ENCODE data around the gene ERVMER34-1.

- TF ChIP-seq CTCF (IDR thresholded peaks at IDR 0.05): no peak
- no peak for TF ChIP-seq TCF7L2 (IDR thresholded peaks at IDR 0.05; ENCODE audit: low read depth, low read length)
Measured at GRCh38 chr4:52744588-52744987, 6.6 kb downstream of the ERVMER34-1 start.

Measured in Panc1 (cell line).